OCI-LY3 (cell line): ENCODE data around the gene STOML2.

Experiments used
- H2AFZ ChIP-seq: fragments of 200-600, 300-600 bp; shearing (Covaris generic); 2 replicates; pipeline ENCODE4 v1.6.0; 2014; ENCODE audit warnings: antibody characterized with exemption, low read depth, low read length
- H3K27ac ChIP-seq: fragments of 200-600, 300-600 bp; sonication (generic); 2 replicates; pipeline ENCODE4 v1.5.1; 2014; ENCODE audit warnings: mild to moderate bottlenecking, low read length, moderate library complexity, mixed read lengths
- H3K27me3 ChIP-seq: fragments of 200-600, 300-600 bp; sonication (generic); 2 replicates; pipeline ENCODE4 v1.6.1; 2014; ENCODE audit warnings: low read depth, low read length, mixed read lengths
- H3K36me3 ChIP-seq: fragments of 200-600, 300-600 bp; sonication (generic); replicated peaks from 2 replicates; pipeline ENCODE3; 2014; ENCODE audit warnings: low read depth, low read length, mixed read lengths
- H3K4me1 ChIP-seq: fragments of 300-600, 200-600 bp; sonication (generic); 2 replicates; pipeline ENCODE4 v1.6.1; 2014; ENCODE audit warnings: low read length, mixed read lengths
- H3K4me2 ChIP-seq: fragments of 200-600, 300-600 bp; sonication (generic); 2 replicates; pipeline ENCODE4 v1.6.1; 2014; ENCODE audit warnings: low read length, mixed read lengths
- H3K4me3 ChIP-seq: fragments of 300-600, 200-600 bp; sonication (generic); 2 replicates; pipeline ENCODE4 v1.5.1; 2014; ENCODE audit warnings: antibody characterized with exemption, mild to moderate bottlenecking, low read length, moderate library complexity
- H3K79me2 ChIP-seq: fragments of 300-600, 200-600 bp; shearing (Covaris generic); 2 replicates; pipeline ENCODE4 v1.6.1; 2014; ENCODE audit warnings: mild to moderate bottlenecking, low read length, mixed read lengths
- H3K9ac ChIP-seq: fragments of 300-600, 200-600 bp; shearing (Covaris generic); 2 replicates; pipeline ENCODE4 v1.6.0; 2014; ENCODE audit warnings: mild to moderate bottlenecking, low read length, moderate library complexity
- H3K9me3 ChIP-seq: fragments of 200-600, 300-600 bp; shearing (Covaris generic); 2 replicates; pipeline ENCODE4 v1.6.1; 2014; ENCODE audit warnings: low read length, mixed read lengths; ENCODE audit not compliant: insufficient read depth
- H4K20me1 ChIP-seq: fragments of 200-600, 300-600 bp; sonication (generic); 2 replicates; pipeline ENCODE4 v1.6.1; 2016; ENCODE audit warnings: low read length, mixed read lengths; ENCODE audit not compliant: insufficient read depth
- EZH2phosphoT487 ChIP-seq: fragments of 200-600 bp; shearing (Covaris generic); IDR thresholded peaks from 2 replicates; pipeline ENCODE4 v1.6.1; 2018; ENCODE audit warnings: antibody characterized with exemption, mixed run types, low read depth
- TF ChIP-seq, protein P1 (sequence below): fragments of 200-600, 300-600 bp; sonication (generic); IDR thresholded peaks from 2 replicates; pipeline ENCODE4 v1.5.1; 2014; ENCODE audit warnings: antibody characterized with exemption, low read length, low read depth

STOML2 gene

DNA sequence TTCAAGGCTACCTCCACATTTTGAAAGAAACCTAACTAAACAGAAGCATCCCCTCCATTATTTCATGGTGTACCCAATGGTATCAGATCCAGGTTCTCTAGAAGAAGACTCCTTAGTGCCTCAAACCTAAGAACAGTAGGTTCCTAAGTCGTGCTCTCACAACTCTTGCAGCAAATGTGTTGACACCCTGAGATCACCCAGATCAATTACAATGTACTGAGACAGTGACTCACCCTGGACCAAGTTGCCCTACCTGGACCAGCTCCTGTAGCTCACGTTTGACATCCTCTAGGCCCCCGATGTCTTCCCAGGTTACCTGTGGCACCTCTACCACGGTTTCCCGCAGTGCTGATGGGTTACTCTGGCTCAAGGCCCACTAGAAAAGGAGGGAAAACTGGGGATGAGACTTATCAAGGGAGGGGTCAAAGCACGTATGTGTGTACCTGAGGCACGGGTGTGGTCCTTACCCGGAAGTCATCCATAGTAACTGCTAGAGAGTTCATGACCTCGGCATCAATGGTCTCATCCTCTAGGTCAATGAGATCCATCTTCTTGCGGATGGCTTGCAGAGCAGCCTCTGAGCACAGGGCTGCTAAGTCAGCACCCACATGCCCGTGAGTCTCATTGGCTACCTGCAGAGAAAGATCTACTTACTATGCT is 42.3 kb downstream of the STOML2 start:
- Histone ChIP-seq H3K9me3 (no peaks in the 10 kb centered on the region), H3K27me3 (no peaks in the 10 kb centered on the region), H3K4me1 (no peaks in the 10 kb centered on the region), H3K4me2 (no peak overlapping the region), H4K20me1 (peaks cover 4% of the 10 kb centered on the region), H3K27ac (no peak overlapping the region), H2AFZ (no peak overlapping the region), H3K9ac (no peak overlapping the region), H3K36me3 (peaks cover 91% of the 10 kb centered on the region), H3K79me2 (peaks cover 11% of the 10 kb centered on the region), H3K4me3 (no peak overlapping the region)
- TF ChIP-seq EZH2phosphoT487, result no peak
- TF ChIP-seq, protein P1, sequence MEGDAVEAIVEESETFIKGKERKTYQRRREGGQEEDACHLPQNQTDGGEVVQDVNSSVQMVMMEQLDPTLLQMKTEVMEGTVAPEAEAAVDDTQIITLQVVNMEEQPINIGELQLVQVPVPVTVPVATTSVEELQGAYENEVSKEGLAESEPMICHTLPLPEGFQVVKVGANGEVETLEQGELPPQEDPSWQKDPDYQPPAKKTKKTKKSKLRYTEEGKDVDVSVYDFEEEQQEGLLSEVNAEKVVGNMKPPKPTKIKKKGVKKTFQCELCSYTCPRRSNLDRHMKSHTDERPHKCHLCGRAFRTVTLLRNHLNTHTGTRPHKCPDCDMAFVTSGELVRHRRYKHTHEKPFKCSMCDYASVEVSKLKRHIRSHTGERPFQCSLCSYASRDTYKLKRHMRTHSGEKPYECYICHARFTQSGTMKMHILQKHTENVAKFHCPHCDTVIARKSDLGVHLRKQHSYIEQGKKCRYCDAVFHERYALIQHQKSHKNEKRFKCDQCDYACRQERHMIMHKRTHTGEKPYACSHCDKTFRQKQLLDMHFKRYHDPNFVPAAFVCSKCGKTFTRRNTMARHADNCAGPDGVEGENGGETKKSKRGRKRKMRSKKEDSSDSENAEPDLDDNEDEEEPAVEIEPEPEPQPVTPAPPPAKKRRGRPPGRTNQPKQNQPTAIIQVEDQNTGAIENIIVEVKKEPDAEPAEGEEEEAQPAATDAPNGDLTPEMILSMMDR, result no peak

DNA sequence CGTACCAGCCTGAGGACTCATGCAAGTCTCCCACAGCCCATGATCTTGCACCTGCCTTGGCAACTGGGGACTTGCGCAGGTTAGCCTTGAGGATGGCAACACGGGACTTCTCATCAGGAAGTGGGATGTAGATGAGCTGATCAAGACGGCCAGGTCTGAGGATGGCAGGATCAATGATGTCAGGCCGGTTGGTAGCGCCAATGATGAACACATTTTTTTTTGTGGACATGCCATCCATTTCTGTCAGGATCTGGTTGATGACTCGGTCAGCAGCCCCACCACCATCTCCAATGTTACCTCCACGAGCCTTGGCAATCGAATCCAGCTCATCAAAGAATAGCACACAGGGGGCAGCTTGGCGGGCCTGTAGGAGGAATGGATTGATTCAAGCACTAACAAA is 43.5 kb downstream of the STOML2 start:
- Histone ChIP-seq H2AFZ (no peak overlapping the region), H3K27me3 (no peaks in the 10 kb centered on the region), H3K4me2 (no peak overlapping the region), H3K36me3 (peaks cover 90% of the 10 kb centered on the region), H3K4me3 (no peak overlapping the region), H3K9me3 (no peaks in the 10 kb centered on the region), H4K20me1 (peaks cover 4% of the 10 kb centered on the region), H3K79me2 (peaks cover 4% of the 10 kb centered on the region; the same call in 1 of the 2 replicates), H3K9ac (no peak overlapping the region), H3K27ac (no peak overlapping the region), H3K4me1 (no peaks in the 10 kb centered on the region)
- TF ChIP-seq, protein P1, result no peak
- TF ChIP-seq EZH2phosphoT487, result no peak

DNA sequence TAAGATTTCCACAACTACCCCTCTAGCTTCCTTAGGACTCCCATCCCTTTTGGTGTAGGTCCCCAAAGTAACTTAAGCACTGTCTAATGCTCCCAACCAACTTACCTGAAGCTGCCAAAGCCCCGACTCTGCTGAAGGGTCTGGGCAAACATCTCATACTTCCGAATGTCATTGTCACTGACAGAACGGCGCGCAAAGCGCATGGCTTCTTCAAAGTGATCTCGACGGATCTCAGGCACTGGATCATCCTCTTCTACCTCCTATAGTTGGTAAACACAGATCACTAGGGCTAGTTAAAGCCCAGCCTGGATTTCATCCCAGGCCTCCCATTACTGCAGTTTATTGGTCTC is 45.7 kb downstream of the STOML2 start:
- no peaks in the 10 kb centered on the region for H3K4me1 ChIP-seq
- H3K4me2 ChIP-seq, result no peak overlapping the region
- no peak for TF ChIP-seq EZH2phosphoT487
- TF ChIP-seq, protein P1, result no peak
- H3K9me3 ChIP-seq, result no peaks in the 10 kb centered on the region
- no peak overlapping the region for H3K27ac ChIP-seq
- H2AFZ ChIP-seq, result no peak overlapping the region
- H3K4me3 ChIP-seq, result no peak overlapping the region
- H3K79me2 ChIP-seq, result no peaks in the 10 kb centered on the region; the same call in 1 of the 2 replicates
- H3K36me3 ChIP-seq, result peaks cover 74% of the 10 kb centered on the region
- H3K27me3 ChIP-seq, result no peaks in the 10 kb centered on the region
- H4K20me1 ChIP-seq, result peaks cover 4% of the 10 kb centered on the region
- no peak overlapping the region for H3K9ac ChIP-seq

DNA sequence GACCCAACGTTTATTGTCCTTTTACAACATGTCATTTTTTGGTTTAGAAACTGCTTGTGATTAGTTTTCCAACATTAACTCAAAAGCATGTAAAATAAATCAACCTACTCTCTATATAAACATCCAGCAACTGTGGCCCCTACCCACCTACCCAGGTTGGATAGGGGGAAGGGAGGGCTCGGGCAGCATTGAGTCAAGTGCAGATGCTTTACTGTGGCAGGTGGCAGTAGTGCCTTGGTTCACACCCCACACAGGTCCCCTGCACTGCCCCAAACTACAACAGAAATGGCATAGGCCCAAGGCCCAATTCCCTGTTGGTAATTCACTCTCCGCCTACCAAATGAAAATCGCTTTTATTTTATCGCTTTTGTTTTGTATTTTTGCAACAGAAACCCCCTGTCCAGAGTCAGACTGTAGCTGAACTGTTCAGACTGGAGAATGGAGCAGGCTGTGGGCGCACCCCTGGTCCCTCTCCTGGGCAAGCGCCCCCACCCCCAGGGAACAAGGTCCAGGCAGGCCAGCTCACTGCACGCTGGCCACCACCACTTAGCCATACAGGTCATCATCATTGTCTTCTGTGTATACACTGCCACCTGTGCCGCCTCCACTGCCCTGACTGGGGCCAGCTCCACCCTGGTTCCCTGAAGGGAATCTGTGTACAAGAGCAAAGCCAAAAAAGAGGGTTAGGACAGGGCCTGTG is 46.2 kb downstream of the STOML2 start:
- Histone ChIP-seq H3K27ac (no peak overlapping the region), H3K36me3 (peaks cover 72% of the 10 kb centered on the region), H3K79me2 (no peaks in the 10 kb centered on the region; the same call in 1 of the 2 replicates), H2AFZ (no peak overlapping the region), H3K27me3 (no peaks in the 10 kb centered on the region), H3K9me3 (no peaks in the 10 kb centered on the region), H3K4me1 (no peaks in the 10 kb centered on the region), H4K20me1 (peaks cover 3% of the 10 kb centered on the region), H3K4me3 (no peak overlapping the region), H3K9ac (no peak overlapping the region), H3K4me2 (no peak overlapping the region)
- TF ChIP-seq EZH2phosphoT487, result no peak
- TF ChIP-seq, protein P1, result no peak
